Kidney (tissue), 14 donors: ENCODE data around the gene WDR38. TPM values are rescaled to one million over a fixed set of nuclear protein-coding genes. Genes with fewer than 3 reads are reported as not detected.

Experiments used
- DNase-seq, 5 donors: peaks; one replicate each; pipeline ENCODE4 v3.0.0-alpha.2; 2013 to 2020
- FAIRE-seq: peaks from 2 replicates; lab custom pipeline; 2012; peaks lifted over from hg19 to GRCh38; lab: Jason Lieb, UNC
- H3K27ac ChIP-seq, 2 donors: one replicate each; pipeline ENCODE4 v1.7.0; 2013; ENCODE audit warnings: low read depth in 2 of 2, low read length in 2 of 2, inconsistent platforms in 1 of 2
- H3K27me3 ChIP-seq: one replicate; pipeline ENCODE4 v1.7.1; 2013; ENCODE audit warnings: low read length, inconsistent platforms; ENCODE audit not compliant: control insufficient read depth, insufficient read depth
- H3K36me3 ChIP-seq, 3 donors: one replicate each; pipeline versions ENCODE4 v1.7.0 to v1.7.1; 2013; ENCODE audit warnings: low read length in 3 of 3, control low read depth in 1 of 3, inconsistent platforms in 1 of 3; ENCODE audit not compliant: insufficient read depth in 3 of 3, control insufficient read depth in 2 of 3
- H3K4me1 ChIP-seq, 3 donors: one replicate each; pipeline versions ENCODE4 v1.7.0 to v1.7.1; 2013; ENCODE audit warnings: low read length in 3 of 3, inconsistent platforms in 1 of 3, low read depth in 1 of 3; ENCODE audit not compliant: control insufficient read depth in 2 of 3, insufficient read depth in 2 of 3
- H3K4me3 ChIP-seq, 3 donors: one replicate each; pipeline versions ENCODE4 v1.7.0 to v1.8.1; 2013; ENCODE audit warnings: low read length in 3 of 3, control low read depth in 1 of 3, inconsistent platforms in 1 of 3
- H3K9ac ChIP-seq, 3 donors: one replicate each; pipeline versions ENCODE4 v1.7.0 to v1.7.1; 2013; ENCODE audit warnings: low read length in 3 of 3, control low read depth in 1 of 3, inconsistent platforms in 1 of 3
- H3K9me3 ChIP-seq, 3 donors: one replicate each; pipeline versions ENCODE4 v1.7.0 to v1.7.1; 2013; ENCODE audit warnings: low read length in 3 of 3, control low read depth in 1 of 3, inconsistent platforms in 1 of 3; ENCODE audit not compliant: control insufficient read depth in 2 of 3, insufficient read depth in 1 of 3
- intact Hi-C: fragments of 100-400 bp; cut with DNase I; formaldehyde crosslinking; loops from one replicate; pipeline ENCODE4 v1.11.1; 2022
- polyA plus RNA-seq: library from polyadenylated mRNA; stranded (reverse); fragments of 350-450 nt; fragmentation: Illumina TruSeq; extraction: RNeasy Lipid Tissue Mini Kit (QIAGEN cat#74804); gene quantifications from one replicate; pipeline ENCODE4 v1.2.3, GENCODE V29; 2014; ENCODE audit warnings: low read depth, low replicate concordance; ENCODE audit not compliant: insufficient read depth
- total RNA-seq: library from RNA; stranded (reverse); fragmentation: NEBNext Ultra II Directional; extraction: Animal tissue kit (Norgen Biotek cat#: 25700); gene quantifications from one replicate; pipeline ENCODE4 v1.2.1, GENCODE V29; 2021
- TF ChIP-seq, protein P1 (sequence below): IDR thresholded peaks from 3 replicates; pipeline ENCODE4 v1.5.1; 2012; ENCODE audit warnings: mild to moderate bottlenecking, moderate library complexity, borderline replicate concordance; ENCODE audit not compliant: insufficient read depth; ENCODE audit errors: extremely low read depth
- donor health status: control.
- donor health status: control.
- donor health status: control.
- donor health status: control.
- donor health status: control.
- donor health status: DM: yes; HTN: yes; CAD: no.
- donor health status: Normal renal cell carcinoma (clear cell type).

WDR38 gene
- total and polyA plus RNA-seq, 2 donors from 2014 or later = 0.31 TPM; not detected in 1

DNA sequence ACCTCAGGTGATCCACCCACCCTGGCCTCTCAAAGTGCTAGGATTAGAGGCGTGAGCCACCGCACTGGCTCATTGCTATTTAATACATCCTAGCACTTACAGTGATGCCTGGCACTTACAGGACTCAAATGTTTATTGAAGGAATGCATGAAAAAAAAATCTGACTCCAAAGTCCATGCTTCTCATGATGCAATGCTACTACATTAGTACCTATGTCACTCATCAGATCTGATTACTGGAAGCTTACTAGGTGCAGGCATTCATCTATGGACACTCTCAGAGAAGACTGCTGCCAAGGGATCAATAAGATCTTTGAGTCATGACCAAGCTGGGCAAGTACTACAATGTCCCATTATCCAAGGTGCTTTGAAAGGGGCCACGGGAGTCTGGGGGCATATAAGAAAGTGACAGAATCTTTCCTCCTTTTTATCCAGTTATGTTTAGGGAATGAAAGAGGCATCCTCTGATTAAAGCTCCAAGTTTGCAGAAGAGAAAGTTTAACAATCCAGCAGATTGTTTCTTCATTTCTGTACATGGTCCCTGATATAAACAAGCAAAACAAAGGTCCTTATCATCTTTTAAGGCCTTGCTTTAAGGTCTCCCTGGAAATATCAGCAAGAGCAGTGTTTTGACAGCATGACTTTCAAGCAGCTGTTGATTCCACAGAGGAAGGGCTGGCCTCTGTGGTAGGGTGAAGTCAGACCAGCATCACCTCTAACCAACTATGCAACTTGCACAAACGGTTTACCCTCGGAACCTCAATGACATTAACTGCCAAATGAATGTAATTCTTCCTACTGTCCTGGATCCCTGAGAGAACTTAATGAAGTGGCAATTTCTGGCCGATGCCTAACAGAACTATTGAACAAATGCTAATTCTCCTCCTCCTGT, 44.6 kb downstream of the WDR38 start:
- H3K36me3 ChIP-seq = peaks cover 4 to 18% (median 17%) of the 10 kb centered on the region in 3 donors
- intact Hi-C loops = no loop called here
- no peak for FAIRE-seq
- H3K9me3 ChIP-seq = no peaks in the 10 kb centered on the region
- no peak overlapping the region for H3K9ac ChIP-seq
- DNase-seq = no peak
- H3K27me3 ChIP-seq = no peaks in the 10 kb centered on the region
- no peaks in the 10 kb centered on the region for H3K4me1 ChIP-seq
- TF ChIP-seq, protein P1, sequence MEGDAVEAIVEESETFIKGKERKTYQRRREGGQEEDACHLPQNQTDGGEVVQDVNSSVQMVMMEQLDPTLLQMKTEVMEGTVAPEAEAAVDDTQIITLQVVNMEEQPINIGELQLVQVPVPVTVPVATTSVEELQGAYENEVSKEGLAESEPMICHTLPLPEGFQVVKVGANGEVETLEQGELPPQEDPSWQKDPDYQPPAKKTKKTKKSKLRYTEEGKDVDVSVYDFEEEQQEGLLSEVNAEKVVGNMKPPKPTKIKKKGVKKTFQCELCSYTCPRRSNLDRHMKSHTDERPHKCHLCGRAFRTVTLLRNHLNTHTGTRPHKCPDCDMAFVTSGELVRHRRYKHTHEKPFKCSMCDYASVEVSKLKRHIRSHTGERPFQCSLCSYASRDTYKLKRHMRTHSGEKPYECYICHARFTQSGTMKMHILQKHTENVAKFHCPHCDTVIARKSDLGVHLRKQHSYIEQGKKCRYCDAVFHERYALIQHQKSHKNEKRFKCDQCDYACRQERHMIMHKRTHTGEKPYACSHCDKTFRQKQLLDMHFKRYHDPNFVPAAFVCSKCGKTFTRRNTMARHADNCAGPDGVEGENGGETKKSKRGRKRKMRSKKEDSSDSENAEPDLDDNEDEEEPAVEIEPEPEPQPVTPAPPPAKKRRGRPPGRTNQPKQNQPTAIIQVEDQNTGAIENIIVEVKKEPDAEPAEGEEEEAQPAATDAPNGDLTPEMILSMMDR = no peak
- no peak overlapping the region for H3K27ac ChIP-seq
- H3K4me3 ChIP-seq = no peak overlapping the region

DNA sequence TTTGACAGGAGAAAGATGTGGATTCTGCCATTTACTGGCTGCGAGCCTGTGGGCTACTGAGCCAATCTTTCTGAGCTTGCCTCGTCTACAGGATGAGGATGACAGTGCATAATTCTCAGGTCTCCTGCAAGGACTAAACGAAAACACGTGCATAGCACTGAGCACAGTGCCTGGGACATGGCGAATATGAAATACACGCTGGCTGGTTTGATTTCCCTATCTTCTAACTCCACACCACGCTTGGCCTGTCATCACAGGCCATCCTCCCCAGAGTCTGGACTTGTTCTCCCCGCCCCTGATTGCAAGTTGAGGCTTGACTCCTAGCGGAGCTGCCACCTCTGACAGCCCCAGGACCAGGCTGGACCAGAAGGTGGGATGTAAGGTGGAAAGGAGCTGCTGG, 46.6 kb downstream of the WDR38 start:
- Histone ChIP-seq H3K9me3 (no peaks in the 10 kb centered on the region), H3K9ac (no peak overlapping the region), H3K27me3 (no peaks in the 10 kb centered on the region), H3K4me1 (no peaks in the 10 kb centered on the region), H3K36me3 (peaks cover 2 to 18% (median 18%) of the 10 kb centered on the region in 3 donors), H3K27ac (no peak overlapping the region), H3K4me3 (no peak overlapping the region)
- intact Hi-C loops = no loop called here
- DNase-seq (no peak), FAIRE-seq (no peak)
- TF ChIP-seq, protein P1 = no peak

DNA sequence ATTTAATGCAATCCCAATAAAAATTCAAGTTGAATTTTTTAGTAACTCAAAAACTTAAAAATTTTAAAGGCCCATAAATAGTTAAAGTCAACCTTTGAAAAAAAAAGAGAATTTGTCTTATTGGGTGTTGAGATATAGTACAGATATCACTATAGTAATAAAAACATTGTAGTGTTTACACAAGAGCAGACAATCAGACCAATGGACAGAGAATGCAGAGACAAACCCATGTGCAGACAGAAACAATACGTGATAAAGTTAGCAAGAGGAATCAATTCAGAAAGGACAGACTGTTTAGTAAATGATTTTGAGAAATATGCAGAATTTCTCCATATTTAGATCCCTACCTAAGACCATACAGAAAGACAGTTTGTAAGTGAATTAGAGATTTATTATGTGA, 53.7 kb downstream of the WDR38 start:
- no peak for FAIRE-seq
- Histone ChIP-seq H3K36me3 (peaks cover 0 to 27% (median 23%) of the 10 kb centered on the region in 3 donors), H3K4me3 (no peak overlapping the region), H3K27ac (no peak overlapping the region), H3K9me3 (no peaks in the 10 kb centered on the region), H3K4me1 (no peaks in the 10 kb centered on the region), H3K27me3 (no peaks in the 10 kb centered on the region), H3K9ac (no peak overlapping the region)
- TF ChIP-seq, protein P1 = no peak
- DNase-seq = no peak
- intact Hi-C loops = no loop called here

Other genes with a start within 250 kb of the WDR38 start
- gene NR6A1, start 82.1 kb upstream of the WDR38 start, total RNA-seq = 3.5 TPM
- gene NR6A1, start 82.1 kb upstream of the WDR38 start, polyA plus RNA-seq = 1.2 TPM
- 12.2 TPM for gene OLFML2A, start 76.3 kb upstream of the WDR38 start, total RNA-seq
- 5.1 TPM for gene OLFML2A, start 76.3 kb upstream of the WDR38 start, polyA plus RNA-seq
- gene RPL35, start 8.5 kb downstream of the WDR38 start, total RNA-seq = 910 TPM
- gene RPL35, start 8.5 kb downstream of the WDR38 start, polyA plus RNA-seq = 2,355 TPM
- gene ARPC5L, start 8.7 kb downstream of the WDR38 start, total RNA-seq = 31.7 TPM
- gene ARPC5L, start 8.7 kb downstream of the WDR38 start, polyA plus RNA-seq = 52.7 TPM
- gene GOLGA1, start 87.6 kb downstream of the WDR38 start, total RNA-seq = 21.0 TPM
- gene GOLGA1, start 87.6 kb downstream of the WDR38 start, polyA plus RNA-seq = 6.2 TPM